Activated naive CD4-positive, alpha-beta T cell (primary cell): ENCODE data around the gene SH3RF3.

Experiments
- DNase-seq, 4 experiments: peaks; one replicate each; lab custom pipeline; 2025; lab: John Stamatoyannopoulos, UW

Gene SH3RF3

DNA sequence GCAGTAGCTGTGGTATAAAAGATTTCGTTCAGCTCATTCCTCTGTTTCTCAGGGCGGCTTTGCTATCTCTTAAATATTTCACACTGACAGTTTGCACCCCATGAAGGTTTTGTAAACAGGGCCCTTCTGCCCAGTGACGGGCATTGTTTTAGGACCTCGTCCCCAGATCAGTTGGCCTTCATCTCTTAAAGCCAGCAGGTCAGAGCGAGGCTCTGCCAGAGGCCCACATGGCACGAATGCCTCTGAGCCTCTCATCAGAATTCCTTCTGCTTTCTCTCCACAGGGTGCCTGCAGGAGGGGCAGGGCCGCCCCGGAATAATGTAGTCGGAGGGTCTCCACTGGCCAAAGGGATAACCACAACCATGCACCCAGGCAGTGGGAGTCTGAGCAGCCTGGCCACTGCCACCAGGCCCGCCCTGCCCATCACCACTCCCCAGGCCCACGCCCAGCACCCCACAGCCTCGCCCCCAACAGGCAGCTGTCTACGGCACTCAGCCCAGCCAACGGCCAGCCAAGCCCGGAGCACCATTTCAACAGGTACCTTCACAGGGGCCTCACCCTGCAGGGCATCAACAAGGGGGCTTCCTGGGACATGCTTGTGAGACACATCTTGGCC is 307.7 kb downstream of the SH3RF3 start:
- no peak for DNase-seq

DNA sequence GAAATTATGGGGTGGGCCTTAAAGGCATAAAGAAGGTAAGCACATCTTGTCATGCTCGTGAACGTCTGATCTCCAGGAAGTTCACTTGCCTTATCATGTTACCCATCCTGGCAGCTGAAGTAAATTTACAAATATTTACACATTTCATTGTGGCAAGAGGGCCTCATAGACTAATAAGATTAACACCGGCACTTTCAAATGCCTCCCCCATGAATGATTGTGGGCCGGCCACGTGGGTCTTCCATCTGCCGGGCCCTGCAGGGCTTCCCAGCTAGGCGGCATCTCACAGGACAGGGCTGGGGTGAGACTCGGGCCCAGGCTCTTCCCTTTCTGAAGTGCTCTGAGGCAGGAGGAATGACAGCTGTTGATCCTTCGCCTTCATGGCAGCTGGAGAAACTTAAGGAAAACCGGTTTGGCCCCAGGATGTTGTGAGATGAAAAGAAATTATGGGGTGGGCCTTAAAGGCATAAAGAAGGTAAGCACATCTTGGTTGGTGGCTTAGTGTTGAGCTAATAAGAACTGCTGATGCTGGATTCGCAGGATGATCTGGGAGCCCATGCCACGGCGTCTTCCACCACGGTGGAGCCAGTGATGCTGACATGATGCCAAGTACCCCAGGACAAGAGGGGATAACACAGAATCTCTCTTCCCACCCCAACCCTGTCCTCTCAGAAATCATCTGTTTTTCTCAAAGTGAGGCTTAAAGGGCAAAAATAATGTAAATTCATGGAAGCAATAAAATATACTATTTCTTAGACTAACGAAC is 308.5 kb downstream of the SH3RF3 start:
- no peak for DNase-seq

DNA sequence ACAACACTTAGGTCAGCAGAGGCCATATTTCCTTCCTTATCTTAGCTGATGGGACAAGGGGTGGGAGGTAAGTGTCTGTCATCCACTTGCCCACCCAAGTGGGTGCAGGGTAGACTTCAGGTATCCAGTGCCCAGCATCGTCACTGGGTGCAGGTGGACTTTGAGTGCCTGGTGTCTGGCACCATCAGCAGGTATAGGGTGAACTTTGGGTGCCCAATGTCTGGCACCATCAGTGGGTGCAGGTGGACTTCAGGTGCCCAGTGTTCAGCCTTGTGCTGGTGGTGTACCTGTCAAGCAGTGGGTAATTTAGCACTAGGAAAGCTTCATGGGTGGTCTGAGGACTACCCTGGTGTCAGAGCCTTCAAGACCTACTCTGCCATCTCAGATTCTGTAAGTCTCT is 309.1 kb downstream of the SH3RF3 start:
- no peak for DNase-seq

DNA sequence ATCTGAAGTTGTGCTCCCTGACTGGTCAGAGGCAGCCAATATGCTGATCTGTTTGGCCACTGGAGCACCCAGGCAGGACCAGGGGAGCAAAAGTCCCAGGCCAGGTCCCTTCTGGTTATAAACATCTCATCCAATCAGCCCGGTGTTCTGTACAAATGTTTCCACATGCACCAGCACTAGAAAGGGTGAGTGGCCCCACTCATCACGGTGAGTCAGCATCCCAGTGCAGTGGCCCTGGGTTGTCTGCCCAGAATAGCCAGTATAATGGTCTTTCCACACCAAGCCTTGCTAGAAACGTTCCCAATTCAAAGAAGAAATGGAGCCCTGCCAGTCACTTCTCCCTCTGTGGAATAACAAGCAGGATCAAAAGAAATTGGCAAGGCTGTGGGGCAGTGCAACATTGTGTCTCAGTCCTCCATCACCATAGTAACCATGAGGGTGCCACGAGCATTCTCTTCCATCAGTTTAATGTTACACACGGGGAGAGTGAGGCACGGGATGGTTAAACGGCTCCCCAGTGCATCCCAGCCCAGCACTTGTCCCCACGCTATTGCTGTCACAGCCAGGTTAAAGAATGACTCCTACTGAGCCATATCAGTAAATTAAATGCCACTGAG is 309.9 kb downstream of the SH3RF3 start:
- no peak for DNase-seq

DNA sequence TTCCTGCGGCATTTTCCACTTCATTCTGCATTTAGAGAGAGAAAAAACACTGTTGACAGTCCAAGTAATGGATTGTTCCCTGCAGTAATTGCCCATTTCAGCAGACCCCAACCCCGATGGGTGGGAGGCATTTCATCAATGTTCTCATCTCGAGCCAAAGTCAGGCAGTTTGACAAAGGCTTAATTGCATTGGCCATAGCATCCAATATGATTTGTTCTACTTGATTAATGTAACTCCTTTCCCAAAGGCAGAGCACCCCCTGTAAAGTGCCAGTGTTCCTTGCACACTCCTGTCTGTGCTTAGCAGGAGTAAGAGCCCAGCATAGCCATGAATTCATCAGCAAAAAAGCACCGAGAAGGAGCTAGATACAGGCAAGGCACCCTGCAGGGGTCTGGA is 310.4 kb downstream of the SH3RF3 start:
- no peak for DNase-seq

DNA sequence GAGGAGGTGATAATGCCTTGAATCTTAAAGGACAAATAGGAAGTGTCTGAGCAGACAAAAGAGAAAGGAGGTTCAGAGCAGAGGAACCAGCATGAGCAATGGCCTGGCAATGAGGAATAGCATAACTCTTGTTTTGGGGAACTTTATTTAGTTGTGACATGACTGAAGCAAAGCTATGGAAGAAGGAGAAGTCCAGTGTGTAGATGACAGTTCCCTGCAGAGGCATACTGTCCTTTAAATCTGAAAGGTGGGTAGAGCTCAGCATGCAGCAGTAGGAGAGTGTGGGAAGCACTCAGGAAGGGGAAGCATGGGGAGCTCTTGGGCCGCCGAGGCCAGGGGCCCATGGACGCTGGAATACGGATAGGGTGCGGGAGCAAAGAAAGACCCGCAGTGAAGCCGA is 311.0 kb downstream of the SH3RF3 start:
- no peak for DNase-seq

DNA sequence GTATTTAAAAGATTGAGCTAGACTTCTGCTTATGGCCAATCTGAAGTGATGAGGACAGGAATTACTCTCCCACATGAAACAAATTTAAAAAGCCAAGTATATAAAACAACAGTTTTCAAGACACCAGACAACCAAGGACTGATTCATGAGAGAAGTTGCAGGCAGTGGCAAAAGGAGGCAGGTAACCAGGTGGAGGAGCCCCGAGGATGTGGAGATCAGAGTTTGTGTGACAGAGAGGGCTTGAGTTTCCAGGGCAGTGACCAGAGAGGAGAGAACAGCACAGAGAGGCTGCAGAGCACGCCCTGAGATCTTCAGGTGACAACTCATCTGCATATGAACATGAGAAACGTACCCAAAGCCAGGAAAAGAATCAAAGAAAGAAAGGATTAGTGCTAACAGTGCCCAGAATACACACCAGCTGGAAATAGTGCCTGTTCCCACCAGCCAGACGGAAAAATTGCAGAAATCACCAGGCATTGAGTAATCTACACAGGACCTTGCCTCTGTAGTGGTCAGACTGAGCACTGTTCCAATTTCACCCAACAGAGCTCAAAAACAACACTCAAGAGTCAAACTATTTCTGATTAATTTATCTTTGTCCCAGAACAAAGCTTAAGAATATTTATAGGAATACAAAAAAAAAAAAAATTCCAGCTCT is 311.6 kb downstream of the SH3RF3 start:
- no peak for DNase-seq

DNA sequence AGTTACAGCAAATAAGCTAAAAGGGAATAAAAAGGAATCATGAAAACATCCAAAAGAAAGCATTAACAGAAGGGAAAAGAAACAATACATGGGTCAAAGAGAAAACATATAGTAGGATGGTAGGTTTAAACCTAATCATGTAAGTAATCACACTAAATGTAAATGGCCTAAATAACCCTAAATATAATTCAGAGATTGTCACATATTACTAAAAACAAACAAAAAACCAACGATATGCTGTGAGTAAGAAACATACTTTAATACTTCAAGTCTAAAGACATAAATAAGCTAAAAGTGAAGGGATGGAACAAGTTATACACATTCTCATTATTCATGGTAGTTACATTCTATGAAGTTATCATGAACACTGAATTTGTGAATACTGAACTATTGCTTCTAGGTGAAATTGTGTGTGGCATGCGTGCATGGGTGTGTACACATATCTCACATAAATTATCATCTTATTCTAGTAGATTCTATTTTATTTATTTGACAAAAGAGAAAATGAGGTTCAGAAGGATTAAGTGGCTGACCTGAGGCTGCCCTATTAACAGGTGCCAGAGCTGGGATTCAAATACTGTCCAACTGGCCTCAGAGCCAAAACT is 313.8 kb downstream of the SH3RF3 start:
- DNase-seq, result no peak

DNA sequence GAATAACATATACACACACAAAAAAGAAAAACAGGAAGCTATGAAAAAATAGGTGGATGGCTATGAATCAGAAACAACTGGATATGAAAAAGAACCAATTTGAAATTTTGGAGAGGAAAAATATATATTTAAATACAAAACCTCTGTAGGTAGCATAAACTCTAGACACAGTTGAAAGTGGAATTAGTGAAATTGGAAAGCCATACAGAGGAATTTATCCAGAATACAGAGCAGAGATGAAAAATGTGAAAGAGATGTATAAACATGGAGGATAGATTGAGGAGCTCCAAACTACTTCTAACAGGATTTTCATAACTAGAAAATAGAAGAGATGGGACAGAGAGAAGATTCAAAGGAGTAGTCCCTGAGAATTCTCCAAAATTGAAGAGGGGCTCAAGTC is 315.9 kb downstream of the SH3RF3 start:
- DNase-seq, result no peak

DNA sequence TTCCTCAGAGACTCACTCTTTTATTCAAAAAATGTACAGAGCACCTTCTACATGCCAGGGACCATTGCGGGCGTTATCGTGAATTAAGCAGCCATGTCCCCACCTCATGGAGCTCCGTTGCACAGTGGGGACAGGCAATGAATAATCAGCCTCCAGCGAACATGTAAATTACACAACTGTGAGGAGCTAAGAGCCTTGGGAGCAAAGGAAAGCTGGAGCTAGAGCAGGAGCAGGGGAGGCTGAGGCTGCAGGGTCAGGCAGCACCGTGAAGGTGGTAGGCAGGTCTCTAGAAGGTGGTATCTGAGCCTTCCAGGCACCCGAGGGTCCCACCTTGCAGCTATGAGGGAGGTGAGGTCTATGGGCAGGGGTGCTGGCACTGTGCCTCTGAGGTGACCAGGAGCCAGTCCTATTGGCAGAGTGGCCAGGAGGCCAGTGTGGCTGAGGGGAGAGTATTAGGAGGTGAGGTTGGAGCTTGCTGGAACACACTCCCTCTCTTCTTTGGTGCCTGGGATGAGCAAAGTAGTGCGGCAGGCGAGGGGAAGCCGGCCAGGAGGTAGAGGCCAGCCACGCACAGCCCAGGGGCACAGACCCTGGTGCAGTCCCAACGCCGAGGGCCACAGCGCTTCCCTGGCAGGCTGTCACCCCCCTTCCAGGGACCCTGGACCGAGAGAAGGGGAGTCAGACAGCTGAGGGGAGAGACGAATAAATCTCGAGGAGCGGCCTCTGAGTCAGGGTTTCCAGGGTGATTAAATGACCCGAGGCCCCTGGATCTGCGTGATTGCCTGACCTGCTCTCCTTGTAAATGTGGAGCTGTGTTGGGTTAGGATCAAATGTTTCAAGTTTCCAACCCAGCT is 317.5 kb downstream of the SH3RF3 start:
- DNase-seq, result no peak

DNA sequence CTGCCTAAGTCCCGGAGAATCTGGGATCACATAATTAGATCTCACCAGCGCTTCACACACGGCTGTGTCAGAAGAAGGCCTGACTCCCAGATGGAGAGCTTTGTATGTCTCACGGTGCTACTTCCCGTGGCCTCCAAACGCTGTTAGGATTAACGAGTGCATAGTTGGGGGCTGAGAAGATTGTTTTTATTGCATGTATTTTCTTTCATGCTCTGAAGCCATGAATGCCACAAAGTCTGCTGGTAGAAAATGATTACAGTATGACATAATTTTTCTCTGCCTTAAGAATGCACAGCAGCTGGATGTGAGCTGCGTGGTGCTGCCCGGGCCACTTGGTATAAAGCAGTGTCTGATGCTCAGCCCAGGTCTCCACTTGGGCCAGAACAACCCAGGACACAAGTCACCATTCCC is 318.3 kb downstream of the SH3RF3 start:
- no peak for DNase-seq

DNA sequence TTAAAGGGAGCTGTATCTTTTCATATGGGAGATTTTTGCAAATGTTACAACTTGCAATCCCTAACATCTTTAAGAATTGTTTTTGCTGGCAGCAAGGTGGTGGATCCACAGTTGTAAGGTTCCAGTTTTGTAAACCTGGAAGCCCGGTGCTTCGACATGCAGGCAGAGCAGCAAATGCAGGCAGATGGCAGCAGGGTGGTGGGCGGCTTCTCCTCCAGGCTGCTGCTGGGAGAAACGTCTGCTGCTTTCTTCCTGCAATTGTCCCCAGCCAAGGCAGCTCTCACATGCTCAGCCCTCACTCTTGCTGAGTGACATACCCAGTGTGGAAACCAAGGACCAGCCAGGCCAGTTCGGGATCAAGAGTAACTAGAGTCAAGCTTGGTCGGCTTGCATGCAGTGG is 318.8 kb downstream of the SH3RF3 start:
- no peak for DNase-seq

DNA sequence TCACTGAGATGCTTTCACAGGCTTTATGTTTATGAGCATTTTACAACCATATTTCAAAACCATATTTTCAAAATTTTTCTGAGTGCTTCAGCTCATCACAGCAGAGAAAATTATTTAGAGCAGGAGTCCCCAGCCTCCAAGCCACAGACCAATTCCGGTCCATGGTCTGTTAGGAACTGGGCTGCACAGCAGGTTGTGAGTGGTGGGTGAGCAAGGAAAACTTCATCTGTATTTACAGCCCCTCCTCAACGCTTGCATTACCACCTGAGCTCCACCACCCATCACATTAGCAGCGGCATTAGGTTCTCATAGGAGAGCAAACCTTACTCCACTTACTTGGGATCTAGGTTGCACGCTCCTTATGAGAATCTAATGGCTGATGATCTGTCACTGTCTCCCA is 319.2 kb downstream of the SH3RF3 start:
- DNase-seq, result no peak

DNA sequence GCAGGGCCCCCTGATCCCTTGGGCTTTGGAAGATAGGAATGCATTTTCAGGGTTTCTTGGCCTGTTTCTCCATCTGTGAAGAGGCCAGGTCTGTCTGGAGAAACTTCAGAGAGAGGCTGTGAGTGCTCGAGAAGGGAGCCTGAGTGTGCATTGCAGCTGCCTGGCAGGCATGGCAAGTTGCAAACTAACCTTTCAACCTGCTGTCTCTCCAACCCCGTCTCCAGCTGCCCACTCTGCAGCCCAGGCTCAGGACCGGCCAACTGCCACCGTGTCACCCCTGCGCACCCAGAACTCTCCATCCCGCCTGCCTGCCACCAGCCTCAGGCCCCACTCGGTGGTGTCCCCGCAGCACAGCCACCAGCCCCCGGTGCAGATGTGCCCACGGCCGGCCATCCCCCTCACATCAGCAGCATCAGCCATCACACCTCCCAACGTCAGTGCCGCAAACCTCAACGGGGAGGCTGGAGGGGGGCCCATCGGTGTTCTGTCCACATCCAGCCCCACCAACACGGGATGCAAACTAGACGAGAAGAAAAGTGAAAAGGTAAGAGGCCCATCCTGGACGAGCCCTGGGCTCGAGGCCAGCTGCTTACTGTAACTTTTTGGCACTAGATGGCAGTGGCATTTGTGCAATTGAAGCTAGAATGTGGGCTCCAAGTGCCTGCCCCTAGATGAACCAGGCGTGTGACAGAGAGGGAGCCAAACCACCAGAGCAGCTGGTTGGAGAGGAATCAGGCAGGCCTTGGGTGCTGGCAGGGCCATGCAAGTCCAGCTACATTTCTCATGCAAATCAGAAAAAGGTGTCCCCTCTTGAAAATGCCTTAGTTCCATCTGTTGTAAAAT is 320.2 kb downstream of the SH3RF3 start:
- DNase-seq, result no peak

DNA sequence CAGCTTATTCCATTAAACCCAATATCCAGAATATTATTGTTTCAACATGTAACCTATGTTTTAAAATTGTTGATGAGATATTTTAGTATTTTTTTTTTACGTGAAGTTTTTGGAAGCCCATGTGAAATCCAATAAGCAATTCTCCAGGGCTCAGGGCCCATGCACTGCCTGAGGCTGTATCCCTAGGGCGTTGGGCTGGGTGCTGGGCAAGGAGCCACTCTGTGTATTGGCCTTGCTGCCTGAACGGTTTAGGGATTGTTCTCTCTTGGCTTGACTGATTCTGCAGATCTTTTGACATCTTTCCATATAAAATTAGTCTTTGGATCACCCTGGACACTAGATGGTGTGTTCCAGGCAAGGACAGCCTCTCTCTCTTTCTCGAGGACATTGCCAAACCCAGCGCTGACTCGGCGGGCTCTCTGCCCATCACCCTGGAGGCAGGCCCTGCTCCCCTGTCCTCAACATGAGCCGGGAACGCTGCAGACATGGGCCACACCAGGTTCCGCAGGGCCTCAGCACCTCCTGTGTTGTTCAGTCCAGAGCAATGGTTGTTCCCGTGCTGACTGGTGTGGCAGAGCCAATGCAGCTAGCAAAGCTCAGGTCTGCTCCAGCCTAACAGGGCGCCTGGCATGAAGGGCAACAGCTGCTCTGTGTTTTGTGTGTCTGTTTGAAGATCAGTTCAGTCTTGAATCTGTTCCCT is 321.7 kb downstream of the SH3RF3 start:
- no peak for DNase-seq

DNA sequence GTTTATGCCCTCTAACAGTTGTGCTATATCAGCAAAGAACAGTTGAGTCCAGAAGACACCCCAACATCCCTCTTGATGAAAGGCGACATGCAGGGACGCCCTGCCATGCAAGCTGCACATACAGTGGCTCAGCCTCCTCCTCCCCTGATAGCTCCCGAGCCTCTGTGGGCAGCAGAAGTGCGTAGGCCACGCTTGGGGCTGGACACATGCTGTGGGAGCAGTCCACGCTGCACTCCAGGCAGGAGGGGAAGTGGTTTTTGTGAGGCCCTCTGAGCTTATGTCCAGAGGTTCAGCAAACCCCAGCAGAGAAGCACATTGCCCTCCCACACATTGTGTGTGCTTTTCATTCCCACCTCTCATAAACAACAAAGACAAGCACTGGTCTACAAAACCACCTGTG is 322.7 kb downstream of the SH3RF3 start:
- DNase-seq, result no peak

DNA sequence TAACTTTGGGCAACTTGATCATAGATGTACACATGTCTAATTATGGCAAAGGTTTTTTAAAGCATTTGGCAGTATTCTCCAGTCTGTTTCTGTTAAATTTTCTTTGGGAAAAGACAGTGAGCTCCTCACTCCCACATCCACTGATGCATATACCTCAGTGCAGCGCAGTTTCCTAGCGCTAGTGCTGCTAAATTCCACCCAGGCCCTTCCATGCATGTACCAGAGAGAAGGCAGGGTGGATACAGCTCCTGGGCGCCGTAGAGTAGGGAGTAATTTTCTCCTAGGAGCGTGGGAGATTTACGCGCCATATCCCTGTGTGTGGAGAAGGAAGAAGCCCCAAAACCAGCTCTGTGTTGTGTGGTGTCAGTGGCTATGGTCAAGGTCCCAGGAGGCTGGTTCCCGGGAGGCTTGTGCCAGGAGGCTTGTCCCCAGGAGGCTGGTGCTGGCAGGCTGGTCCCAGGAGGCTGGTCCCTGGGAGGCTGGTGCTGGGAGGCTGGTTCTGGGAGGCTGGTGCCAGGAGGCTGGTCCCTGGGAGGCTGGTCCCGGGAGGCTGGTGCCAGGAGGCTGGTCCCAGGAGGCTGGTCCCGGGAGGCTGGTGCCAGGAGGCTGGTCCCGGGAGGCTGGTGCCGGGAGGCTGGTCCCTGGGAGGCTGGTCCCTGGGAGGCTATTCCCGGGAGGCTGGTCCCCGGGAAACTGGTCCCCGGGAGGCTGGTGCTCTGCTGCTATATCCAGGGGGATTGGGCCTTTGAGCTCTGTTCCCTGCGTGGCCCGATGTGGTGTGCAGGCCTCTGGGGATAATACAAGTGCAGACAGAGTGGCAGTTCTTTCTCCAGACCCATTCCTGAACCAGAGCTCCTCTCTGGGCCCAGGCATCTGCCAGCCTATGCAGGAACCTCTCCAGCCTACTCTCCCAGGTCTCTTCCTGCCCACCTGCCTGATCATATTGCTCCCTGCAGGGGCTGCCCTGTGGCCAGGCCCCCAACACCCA is 323.6 kb downstream of the SH3RF3 start:
- DNase-seq, result no peak

DNA sequence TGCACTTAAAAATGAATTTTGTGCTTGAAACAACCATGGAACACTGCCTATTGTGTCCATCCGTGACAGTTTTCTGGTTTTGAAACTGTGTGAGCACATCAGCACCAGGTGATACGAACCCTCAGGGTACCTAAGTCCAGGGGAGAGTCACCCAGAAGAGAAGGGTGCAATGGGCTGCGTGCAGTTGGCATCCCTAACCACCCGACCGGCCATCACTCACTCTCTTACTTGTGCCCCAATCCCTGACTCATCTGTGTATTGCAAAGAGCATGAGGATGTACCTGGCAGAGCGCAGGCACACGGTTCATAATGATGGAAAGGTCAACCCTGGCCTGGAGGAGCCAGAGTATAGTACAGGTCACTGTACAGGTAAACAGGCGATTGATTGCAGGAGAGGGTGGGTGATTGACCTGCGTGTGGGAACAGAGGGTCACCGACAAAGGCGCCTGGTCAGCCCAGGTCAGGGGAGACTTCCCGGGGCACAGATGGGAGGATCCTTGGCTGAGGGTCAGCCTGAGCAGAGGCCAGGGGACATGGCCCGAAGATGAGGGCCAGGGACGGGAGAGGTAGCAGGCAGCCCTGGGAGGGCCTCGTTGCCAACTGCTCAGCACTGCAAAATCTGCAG is 324.5 kb downstream of the SH3RF3 start:
- DNase-seq, result no peak
